ENCODE data around the gene PEX5L.
"Not testable (repeated sequence)": the region's sequence is repeated elsewhere in the genome, so short reads cannot be mapped to it uniquely, and the experiment has no call there.

The PEX5L gene

DNA sequence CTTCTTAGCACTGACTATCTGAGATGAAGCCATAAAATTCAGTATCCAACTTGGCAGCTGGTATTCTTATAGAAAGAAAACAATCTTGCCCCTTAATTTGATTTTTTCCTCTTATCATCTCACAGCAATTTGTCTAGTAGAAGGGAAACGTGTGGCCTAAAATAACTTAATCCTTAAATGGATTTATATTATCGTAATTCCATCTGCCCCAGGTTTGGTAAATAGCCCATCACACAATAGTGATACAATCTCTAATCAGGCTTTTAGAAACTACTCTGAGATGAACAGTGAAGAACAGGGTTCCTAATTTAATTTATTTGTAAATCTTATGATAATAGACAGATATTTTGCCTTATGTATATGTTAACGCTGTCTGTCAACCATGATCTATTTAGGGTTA, 24.8 kb downstream of the PEX5L start:
- DNase-seq (ENCODE audit: low read depth), result no peak

DNA sequence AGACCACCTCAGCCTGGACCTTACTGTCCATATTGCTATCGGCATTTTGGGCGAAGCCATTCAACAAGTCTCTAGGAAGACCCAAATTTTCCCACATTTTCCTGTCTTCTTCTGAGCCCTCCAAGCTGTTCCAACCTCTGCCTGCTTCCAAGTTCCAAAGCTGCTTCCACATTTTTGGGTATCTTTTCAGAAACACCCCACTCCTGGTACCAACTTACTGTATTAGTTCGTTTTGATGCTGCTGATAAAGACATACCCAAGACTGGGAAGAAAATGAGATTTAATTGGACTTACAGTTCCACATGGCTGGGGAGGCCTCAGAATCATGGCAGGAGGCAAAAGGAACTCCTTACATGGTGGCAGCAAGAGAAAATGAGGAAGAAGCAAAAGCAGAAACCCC, 28.4 kb downstream of the PEX5L start:
- not testable (repeated sequence) for DNase-seq (ENCODE audit: low read depth)

DNA sequence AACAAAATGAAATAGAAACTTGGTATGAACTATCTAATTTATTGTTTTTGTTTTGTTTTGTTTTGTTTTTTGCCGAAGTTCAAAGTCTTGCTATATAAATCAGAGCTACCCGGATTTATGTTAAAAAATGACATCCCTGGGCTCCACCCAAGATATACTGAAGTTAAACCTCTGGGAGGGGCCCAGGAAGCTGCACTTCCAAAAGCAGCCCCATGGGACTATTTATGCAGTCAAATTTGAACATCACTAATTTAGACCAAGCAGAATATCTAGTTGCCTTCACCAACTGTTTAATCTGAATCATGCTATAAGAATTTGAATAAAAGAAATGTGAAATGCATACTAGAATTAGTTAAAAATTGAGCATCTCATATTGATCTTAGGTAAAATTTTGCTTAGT, 32.2 kb downstream of the PEX5L start:
- DNase-seq (ENCODE audit: low read depth), result no peak

DNA sequence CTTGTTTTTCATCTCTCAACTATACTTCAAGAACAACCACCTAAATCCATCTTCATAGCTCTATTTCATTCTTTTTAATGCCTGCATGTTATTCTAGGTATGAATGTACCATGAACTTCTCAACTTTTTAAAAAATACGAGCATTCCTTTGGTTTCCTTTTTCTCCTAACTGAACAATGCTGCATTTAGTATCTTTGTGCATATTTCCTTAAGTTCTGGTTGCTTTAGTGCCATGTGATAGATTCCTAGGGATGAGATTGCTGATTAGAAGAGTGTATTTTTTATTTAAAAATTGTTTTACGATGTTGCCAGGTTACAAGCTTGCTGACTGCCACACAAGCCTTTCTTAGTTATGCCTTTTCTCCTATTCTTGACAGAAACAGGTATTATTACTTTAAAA, 34.7 kb downstream of the PEX5L start:
- DNase-seq (ENCODE audit: low read depth), result no peak

DNA sequence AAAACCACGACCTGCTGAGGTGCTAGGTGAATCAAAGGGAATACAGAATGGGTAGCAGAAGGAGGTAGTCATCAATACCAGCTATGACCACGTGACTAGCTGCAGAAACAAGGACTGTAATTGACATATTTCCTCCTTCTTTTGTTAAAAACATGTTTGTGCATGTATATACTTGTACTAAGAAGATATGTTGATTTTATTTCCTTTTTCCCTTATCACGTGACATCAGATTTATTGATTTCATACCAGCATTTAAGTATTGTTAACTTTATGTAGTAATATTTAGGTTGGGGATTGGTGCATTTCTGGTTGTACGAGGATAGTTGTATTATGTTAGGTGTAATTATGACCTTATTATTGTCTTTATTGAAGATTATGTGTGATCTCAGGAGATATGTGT, 36.2 kb downstream of the PEX5L start:
- no peak for DNase-seq (ENCODE audit: low read depth)

DNA sequence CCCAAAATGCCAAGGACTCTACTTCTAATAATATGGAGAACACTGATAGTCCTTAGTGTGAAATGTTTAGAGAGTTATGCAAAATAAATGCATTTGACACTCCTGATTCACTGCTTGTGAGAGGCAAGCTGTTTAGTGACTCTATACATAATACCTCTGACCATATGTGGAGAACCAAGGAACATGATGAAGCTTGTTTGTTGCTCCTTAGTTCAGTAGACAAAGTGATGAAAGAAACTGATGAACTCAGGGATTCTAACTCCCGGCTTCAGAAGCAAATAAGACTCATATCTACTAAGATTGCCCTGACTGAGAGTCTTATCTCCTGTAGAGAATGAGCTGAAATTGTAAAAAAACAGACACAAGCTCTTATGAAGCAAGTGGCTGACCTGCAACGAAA, 41.3 kb downstream of the PEX5L start:
- no peak for DNase-seq (ENCODE audit: low read depth)

DNA sequence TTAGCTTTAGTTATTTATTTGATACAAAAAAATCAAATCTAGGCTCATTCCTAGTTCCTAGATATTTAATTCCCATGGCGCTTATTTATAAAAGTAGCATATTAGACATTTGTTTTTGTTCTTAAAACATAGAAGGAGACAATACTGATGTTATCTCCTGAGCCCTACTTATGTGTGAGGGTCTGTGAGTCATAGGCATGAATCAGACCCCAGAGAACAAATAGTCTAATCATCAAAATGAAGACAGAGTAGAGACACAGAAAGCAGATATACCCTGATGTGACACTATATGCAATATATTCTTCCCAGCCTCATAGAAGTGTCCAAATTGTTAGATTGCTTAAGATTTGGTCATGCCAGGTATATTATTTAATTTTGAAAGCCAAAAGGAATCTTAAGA, 44.9 kb downstream of the PEX5L start:
- no peak for DNase-seq (ENCODE audit: low read depth)

DNA sequence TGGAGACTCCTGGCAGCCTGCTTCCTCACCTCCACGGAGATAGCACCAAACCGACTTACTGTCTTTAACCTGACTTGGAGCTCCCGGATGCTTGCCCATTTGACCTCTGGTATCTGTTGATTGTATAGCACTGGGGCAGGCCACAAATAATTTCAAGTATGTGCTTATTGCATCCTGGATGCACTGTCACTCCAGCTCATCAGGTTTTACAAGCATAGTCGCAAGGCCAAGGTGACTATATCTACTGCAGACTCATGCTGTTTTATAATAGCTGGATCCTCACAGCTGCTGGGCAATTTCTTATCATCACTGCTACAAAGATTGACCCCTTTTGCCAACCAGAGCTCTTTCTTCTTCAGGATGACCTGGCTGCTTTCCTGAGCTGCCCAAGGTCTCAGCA, 45.6 kb downstream of the PEX5L start:
- DNase-seq (ENCODE audit: low read depth), result no peak

DNA sequence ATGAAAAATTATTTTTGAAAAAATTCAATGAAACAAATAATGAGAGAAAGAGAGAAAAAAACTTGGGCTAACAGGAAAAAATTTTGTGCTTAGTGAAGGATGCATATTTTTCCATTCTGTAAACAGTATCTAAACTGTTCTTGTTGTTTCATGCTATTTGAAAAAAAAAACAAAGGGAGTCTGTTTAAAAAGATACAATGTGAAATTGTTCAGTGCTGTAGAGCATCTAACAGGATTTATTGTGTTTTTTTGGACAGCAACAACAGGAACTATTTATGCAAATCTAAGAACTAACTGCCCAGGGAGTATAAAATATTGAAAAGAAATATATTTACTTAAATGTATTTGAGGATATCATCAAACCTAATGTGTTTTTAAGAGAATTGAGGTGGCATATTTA, 55.1 kb downstream of the PEX5L start:
- DNase-seq (ENCODE audit: low read depth), result no peak

DNA sequence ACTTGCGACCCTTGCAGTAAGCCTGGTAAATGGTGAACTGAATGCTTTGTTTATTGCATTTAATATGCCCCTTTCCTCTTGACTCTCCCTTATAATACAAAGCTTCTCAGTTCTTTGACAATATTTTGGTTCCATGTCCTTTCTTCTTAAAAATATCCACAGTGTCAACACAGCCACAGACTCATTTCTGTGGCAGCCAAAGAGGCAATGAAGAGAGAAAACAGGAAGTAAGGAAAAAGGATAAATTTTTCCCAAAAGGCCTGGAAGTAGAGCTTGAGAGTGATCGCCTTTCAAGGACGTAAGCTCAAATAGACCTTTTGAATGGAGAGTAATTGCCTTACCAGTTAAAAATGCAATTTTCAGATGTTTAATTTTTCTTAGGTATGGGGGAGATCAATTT, 59.4 kb downstream of the PEX5L start:
- no peak for DNase-seq (ENCODE audit: low read depth)

DNA sequence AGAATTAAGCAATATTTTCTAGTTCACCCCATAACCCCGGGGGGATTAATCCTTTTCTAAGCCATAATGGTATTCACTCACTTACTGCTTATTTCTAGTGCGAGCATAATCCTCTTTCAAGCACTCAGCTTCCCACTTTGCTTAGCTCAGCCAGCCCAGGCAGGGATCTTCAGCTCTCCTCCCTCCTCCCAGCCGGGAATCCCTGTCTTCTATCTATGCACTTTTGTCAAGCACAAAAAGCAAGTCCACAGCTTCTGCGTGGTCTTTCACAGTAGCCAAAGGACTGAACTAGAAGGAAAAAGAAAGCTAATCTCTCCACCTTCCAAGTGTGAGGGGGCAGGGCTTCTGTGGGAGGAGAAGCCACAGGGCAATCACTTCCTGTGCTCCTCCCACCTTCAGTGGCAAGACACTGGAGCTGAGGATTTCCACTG, 62.8 kb downstream of the PEX5L start:
- no peak for DNase-seq (ENCODE audit: low read depth)

DNA sequence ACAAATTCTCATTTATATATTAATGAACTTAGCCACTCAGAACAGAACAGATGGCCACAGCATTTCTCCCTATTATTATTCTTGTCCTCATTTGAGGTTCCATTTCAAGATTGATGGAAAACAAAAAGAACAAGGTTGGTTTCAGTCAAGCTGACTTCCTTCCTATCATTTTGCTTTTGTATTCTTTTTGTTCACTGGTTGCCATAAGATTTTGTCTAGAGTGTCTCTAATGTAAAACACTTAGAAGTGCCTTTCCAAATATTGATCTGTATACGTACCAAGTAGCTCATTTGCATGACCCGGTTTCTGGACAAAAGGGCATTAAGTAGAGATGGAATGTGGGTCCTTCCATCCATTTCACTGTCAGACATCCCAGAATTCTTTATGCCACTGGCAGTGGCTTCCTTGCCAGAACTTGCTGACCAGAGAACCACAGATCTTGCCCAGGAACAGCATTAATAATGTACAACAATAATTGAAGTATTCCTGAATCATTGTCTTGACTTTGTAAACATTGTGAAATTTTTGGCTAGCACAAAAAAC, 63.8 kb downstream of the PEX5L start:
- DNase-seq (ENCODE audit: low read depth), result no peak

DNA sequence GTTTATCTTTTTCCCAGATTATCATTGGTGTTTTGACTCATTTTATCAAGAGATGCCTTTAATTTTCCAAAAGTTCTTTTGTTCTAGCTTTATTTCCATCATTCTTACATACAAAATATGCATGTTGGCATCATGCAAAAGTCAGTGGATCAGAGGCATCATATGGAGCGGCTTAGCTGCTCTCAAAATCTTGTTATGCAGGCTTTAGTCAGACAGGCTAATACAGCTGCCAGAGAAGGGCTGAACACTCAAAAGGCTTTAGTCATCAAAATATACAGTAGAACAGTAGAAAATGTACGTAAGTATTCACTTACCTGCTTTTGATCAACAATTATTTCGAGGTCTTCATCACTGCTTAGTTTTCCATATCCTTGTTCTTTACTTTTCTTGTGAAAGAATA, 65.5 kb downstream of the PEX5L start:
- no peak for DNase-seq (ENCODE audit: low read depth)

DNA sequence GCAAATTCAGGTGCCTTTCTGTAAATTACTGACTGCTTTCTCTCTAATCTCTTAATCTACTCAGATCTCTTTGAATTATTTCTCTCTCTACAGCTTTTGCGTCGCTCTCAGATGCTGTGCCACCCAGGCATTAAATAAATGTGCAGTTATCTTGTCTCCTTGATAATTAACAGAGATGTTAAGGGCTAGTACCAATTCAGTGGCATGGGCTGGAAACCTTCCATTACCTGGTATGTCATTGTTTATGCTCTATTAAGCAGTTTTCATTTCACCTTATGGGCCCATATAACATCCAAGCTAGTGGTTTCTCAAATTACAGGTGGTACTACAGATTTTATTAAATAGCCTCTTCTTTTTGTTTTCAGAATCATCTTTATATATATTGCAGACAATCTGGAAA, 66.0 kb downstream of the PEX5L start:
- no peak for DNase-seq (ENCODE audit: low read depth)

DNA sequence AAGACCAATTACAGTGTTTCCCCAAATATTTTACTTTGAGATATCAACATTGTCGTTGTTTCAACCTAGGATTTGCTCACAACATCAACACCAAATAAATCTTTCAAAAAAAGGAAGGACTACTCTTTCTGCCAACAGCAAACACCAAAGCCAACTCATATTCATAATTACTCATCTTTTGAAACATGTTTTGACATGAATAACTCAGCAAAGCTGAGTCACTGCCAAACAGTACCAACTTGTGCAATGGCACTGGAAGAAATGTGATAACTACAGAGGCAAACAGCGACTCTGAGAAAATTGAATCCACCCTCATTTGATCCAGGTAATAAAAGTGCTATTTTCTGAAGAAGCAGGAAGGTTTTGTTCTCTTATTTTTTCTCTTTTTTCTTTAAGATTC, 67.2 kb downstream of the PEX5L start:
- DNase-seq (ENCODE audit: low read depth), result no peak

DNA sequence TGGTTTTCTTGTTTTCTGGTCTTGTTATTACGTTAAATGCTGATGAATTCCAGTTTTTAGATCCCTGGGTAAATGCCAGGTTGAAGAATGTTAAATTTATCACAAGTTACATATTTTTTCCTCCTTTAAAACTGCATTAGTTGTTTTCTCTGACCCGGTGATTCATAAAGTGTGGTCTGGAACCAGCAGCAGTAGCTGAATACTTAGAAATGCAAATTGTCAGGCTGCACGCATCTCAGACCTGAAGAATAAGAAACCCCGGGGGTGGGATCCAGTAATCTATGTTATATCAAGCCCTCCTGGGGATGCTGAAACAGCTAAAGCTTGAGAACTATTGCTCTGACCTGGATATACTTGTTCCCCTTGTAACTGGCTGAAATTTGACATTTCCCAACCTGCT, 69.1 kb downstream of the PEX5L start:
- DNase-seq (ENCODE audit: low read depth), result no peak

DNA sequence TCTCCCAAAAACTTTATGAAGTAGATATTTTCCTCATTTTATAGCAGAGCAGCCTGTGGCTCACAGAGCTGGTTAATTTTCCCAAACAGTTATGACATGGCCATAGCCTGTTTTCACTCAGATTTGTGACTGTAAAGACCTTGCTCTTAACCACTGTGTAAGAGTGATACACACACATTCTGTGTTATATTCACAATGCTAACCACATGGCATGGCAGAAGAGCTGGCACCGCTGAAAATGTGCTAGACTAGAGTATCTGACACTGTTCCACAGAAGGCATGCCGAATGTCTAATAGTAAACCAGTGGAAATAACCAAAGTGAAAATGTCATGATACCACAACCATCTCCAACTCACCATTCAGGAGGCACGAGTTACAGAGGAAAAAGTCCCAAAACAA, 71.8 kb downstream of the PEX5L start:
- DNase-seq (ENCODE audit: low read depth), result no peak

DNA sequence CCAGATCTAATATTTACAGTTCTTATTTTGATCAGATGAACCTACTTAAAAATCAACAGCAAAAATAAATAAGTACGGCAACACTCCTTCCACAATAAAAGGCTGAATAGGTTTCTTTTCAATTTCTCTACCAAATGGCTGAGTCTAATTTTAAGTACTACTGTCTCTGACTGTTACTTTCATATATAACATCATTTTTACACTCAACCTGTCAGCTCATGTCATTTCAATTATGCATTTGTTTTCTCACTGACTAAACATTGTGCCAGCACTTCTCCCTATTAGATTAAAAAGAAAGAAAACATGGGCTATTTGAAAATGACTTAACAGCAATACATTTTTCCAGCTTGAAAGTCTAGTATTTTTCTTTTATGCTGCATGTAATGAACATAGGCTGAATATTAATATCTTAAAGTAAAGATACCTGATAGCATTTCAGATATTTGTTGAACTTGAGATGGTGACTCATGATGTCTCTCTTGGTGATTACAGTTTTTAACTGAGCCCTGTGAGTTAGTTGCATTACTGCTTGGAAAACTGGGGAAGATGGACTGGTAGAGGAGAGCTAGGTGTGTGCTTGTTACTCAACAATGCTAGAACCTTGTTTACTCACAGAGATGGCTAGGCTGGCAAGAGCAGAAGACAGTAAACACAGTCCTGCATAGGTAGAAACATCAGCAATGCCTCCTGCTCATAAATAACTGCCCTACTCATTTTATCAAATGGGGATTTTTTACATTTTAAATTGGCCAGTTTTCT, 73.9 kb downstream of the PEX5L start:
- DNase-seq (ENCODE audit: low read depth), result no peak

DNA sequence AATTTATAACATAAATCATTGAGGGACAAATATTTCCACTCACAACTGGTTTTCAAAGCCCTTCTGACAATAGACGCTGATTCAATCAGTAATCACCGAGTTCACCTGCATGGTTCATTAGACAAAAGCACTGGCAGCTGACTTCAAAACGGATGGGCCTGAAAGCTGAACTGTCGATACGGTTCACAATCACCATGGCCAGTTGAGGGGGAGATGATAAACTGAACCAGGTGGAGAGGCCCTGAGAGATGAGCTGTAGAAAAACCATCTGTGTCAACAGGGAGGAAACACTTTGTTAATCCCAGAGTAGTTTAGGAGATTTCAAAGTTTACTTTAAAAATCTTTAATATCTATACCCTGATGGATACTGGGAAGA, 75.0 kb downstream of the PEX5L start:
- no peak for DNase-seq (ENCODE audit: low read depth)

DNA sequence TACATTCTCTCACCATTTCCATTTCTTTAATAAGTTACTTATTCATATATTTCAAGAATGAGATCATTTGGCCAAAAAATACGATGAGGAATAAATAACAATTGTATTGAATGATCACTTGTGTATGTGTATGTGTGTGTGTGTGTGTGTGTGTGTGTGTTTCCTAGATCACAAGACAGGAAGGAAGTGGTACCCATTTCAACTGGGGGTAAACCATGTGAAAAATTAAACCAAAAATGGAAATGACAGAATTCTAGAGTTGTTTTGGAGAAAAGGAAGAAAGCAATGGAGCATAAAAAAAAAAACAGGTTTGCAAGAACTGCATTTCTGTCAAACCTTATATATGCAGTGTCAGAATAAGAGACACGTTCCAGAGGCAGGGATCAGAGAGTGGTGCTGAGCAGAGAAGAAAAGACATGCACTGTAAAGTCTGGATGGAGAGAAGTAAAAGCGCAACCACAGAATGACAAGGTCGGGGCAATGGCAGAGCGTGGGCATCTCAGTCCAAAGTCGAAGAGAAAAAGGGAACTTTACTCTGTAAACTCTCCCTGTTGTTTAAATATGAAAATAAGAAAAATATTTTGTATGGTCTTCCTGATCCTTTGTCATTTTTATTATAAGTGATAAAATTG, 75.5 kb downstream of the PEX5L start:
- no peak for DNase-seq (ENCODE audit: low read depth)

DNA sequence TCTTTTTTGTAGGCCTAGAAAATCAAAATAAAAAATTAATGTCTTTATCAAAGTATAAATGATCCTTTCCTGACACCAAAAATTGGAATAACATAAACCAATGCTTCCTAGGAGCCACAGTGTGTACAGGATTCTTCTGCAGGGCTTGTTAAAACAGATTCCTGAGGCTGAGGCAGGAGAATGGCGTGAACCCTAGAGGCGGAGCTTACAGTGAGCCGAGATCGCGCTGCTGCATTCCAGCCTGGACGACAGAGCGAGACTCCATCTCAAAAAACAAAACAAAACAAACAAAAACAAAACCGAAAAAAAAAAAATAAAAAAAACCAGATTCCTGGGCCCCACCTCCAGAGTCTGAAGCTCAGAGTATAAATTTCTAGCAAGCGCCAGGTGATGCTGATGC, 78.0 kb downstream of the PEX5L start:
- DNase-seq (ENCODE audit: low read depth), result no peak

DNA sequence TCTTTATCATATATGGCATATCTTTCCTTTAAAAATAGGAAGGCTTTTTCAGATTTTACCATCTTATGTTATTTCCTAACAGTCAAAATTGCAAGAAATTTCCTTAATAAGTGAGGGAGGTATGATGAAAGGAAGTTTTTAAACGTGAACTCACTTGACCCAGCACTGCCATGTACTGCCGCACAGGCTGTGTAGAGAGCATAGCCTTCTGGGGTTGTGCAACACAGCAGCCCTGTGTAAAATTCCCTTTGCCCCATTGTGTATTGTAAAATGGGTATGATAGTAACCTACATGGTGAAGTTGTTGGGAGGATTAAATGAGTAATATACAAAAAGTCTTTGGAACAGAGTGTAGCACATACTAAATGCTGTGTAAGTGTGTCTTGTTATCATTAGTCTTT, 78.6 kb downstream of the PEX5L start:
- DNase-seq (ENCODE audit: low read depth), result no peak

DNA sequence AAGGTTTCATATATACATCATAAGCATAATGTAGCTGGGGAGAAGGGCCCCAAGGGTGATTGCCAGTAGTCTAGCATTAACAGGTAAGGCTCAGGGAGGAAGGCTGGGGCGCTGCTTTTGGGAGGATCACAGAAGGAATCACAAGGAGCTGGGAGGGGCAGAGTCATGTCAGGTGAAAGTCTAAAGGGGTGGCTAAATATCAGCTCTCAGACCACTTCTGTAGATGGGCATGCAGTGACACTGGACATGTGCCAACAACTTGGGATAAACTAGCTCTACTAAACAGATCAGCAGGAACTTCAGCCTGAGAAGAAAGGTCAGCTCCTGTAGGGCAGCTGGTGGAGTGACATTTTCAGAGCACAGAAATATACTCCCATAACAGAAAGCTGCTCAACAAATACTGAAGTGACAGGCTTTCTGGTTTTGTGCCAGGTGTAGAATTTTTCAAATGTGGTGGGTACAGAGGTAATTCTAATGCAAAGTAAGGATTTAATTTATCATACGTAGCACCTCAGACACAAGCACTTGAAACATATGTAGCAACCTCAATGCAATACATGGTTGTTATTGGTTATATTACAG, 79.4 kb downstream of the PEX5L start:
- no peak for DNase-seq (ENCODE audit: low read depth)

DNA sequence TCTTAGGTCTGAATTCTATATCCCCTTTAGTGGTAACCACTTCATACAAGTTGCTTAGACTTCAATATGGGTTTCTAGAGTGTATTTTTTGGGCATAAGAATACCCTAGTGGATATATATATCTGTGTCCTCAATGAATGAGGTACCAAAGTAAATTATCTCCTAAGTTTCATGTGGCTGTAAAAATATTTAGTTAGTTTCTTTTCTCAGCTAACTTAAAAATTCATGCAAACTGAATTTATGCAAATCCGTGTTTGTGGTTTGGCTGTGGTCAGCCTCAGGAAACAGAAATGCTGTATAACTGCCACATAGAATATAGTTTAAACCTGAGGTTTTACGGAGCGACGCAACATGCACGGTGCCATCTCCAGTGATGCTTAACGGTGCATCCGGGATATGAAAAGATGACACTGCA, 80.3 kb downstream of the PEX5L start:
- DNase-seq (ENCODE audit: low read depth), result no peak

Measured in activated T-helper 1 cell treated with Interleukin-2 at 50 U/mL for 16 hours (primary cell).